Stimulated activated CD8-positive, alpha-beta memory T cell treated with anti-CD3 and anti-CD28 coated beads, Interleukin-15, amount 100 ng/mL, for 1 hour (primary cell): Measurements from ENCODE around the gene TTC28.

ENCODE experiments used
- DNase-seq: peaks from one replicate; pipeline ENCODE4 v3.0.0-alpha.2; 2020; ENCODE audit warnings: low read depth

The TTC28 gene

GRCh38 chr22:28440592-28441390 lies 238.8 kb downstream of the TTC28 start:
- DNase-seq = no peak

- no peak for DNase-seq
Observed at GRCh38 chr22:28438183-28438768, 241.4 kb downstream of the TTC28 start.

DNA sequence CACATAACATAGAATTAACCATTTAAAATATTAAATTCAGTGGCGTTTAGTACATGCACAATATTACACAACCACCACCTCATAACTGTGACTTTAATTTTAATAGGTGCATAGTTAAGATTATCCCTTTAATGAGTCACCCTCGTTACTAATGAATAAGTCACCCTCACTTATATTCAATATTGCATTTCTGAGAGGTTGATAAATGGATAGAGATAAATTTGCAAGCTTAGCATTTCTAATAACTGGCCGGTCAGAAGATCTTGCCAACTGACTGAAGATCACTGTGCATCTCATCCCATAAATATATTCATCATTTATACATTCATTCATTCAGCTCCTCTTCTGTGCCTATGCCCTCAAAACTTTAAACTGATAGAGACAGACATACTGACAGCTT lies 243.7 kb downstream of the TTC28 start:
- no peak for DNase-seq

DNA sequence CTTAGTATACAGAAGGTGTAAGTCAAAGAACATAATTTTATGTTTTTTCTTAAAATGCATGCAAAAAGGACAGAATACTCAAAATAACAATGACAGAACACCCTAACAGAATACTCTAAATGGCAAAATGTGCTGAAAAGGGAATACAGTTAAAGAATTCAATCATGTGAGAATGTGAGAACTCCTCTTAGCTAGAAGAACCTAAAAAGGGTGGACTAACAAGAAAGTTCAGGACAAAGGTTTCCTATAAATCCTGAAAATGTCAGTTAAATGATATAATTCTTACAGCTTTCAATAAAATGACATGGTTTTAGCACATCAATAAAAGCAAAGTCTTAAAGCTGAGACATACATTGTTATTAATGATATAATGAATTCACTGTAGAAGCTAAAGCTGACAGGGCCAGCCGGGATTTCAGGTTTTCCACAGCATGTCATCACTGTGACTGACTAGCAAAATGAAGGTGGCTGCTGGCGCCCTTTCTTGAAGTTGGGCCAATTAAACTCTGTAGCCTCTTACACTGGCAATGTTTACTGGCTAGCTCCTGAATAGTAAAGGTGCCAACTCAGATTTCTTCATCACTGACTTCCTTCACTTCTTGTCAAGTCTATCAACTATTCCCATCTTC lies 244.4 kb downstream of the TTC28 start:
- DNase-seq = no peak

GRCh38 chr22:28430466-28431025 lies 249.1 kb downstream of the TTC28 start:
- no peak for DNase-seq

DNA sequence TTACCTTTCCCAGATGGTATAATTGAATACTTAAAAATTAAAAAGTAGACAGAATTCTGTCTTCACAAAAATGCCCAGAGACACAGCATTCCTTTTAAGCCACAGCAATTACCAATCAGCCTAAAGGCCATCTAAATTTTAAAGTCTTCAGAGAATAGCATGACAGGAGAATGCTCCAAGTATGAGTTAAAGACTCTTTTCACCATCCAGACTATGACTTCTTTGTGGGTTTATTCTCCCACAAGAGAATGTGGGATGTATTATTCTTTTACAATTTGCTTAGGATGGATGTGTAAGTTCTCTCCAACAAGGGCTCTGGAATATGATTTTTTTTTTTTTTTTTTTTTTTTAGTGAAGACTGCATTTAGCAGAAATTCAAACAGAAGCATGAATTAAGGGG lies 249.9 kb downstream of the TTC28 start:
- no peak for DNase-seq

- no peak for DNase-seq
Observed at GRCh38 chr22:28428271-28428670, 251.4 kb downstream of the TTC28 start.

- no peak for DNase-seq
Observed at GRCh38 chr22:28426346-28427132, 253.1 kb downstream of the TTC28 start.

GRCh38 chr22:28425211-28425610 lies 254.4 kb downstream of the TTC28 start:
- no peak for DNase-seq

DNA sequence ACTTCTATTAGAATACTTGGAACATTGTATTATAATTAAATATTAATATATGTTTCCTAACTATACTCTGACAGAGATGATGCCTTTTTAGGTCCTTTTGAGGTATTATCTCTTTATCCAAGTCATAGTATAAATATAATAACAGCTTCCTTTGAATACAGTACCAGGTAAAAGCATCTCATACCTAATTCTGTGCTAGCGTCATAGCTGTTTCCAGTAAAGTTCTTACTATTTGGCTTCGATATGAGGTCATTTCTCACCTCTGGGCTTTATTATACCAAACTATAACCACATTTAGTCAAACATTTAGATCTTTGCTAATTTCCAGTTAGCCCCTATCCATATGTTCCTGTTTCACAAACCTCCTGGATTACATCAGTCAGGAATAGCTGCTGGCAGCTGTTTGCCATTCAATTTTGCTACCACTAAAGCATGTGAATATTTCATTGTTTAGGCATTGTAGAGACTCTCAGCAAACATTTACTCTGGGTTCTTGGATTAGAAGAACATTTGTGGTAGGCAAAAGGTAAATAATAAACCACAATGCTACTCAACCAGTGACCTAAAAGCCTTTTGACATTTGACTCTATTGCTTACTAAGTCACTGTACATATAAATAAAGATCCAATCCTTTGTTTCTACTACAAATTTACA lies 255.1 kb downstream of the TTC28 start:
- no peak for DNase-seq

DNA sequence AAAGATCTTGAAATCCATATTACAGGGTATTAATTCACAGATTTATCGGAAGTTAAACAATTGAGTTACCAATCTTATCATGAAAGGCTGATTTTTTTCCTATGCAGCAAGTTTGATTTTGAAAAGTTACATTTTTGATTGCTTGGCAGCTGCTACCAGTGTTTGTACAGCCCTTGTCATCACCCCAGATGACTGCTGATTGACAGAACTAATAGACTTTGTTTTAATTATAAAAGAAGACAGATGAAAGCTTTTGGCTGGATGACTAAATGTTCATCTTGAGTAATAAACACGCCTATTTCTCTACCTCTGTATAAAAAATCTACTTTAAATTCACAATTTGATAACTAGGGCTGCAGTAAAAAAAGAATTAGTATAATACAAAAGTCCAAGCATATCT lies 259.7 kb downstream of the TTC28 start:
- no peak for DNase-seq

DNA sequence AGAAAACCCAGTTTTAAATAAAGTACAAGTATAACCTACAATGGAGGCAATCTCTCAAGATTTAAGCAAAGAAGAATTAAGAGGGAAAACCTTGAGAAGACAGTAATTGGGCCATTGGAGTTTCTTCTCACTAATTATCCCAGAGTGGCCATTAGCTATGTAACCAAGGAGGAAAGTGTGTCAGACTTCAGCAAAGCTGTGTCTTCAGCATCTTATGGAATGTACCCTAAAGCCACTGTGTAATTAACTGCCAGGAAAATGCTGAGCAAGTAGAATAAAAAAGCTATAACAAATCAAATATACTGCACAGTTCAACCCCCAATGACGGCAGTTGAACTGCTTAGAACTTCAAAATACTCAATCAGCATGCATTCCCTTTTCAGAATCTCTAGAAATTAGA lies 261.6 kb downstream of the TTC28 start:
- DNase-seq = no peak

DNA sequence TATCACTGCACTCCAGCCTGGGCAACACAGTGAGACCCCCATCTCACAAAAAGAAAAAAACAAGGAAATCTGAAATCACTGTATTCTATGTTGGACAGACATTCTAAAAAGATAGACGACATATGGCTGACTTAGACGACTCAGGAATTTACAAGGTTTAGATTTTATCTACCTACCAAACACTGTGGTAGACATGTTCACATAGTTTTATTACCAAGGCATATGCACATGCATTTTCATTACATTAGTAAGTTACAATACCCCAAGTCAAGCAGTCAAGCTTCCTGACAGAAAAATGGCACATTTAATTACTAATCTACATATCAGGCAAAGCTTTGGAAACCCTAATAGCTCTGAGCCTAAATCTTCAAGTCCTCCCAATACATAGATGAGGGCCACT lies 262.2 kb downstream of the TTC28 start:
- DNase-seq = no peak

DNA sequence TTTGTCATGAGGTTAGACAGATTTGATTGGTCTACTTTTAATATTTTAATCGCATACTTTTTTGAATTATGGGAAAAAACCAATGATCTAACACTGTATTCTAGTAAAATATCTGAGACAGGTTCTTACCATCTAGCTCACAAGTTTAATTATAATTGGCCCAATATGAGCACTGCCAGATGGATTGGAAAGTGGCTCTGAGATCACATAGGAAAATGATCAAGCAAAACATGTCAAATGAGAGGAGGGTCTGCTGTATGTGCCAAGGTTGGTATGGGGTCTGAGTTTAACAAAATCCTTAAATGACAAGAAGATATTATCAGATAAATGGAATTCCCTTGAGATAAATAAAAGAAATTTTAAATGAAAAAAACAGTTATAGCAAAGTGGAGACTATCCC lies 264.7 kb downstream of the TTC28 start:
- DNase-seq = no peak

DNA sequence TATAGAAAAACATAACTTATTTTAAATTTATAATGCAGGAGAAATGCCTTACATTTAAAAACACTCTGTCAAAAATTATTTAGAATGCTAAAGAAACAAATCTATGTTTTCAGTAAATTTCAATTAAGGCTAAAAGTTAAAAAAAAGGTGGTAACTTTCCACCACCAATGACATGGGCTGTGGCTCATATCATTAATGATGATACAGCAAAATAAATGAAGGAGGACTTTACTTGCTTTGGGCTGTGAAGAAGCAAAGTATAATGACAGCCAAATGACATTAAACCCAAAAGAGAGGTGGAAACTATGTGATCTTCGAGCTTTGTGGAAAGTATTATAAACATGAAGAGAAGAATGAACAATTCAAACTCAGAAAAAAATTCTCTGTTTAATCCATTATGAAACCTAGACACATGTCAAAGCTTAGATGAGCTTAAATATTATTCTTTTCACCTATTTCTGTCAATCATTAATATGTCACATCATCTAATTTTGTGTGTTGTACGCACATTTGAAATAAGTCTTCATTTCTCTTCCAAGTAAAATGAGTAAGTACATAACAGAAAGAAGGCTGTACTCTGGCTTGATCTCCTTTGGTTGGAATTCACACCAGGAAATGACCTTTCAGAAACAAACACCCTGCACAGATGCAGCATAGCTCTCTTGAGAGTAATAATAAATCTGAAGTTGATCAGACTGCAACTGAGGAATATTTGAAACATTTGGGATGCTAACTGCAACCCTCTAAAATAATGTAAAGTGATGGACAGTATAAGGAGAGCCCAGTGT lies 265.8 kb downstream of the TTC28 start:
- DNase-seq = no peak

GRCh38 chr22:28412109-28412508 lies 267.5 kb downstream of the TTC28 start:
- no peak for DNase-seq

GRCh38 chr22:28411125-28411524 lies 268.5 kb downstream of the TTC28 start:
- no peak for DNase-seq

DNA sequence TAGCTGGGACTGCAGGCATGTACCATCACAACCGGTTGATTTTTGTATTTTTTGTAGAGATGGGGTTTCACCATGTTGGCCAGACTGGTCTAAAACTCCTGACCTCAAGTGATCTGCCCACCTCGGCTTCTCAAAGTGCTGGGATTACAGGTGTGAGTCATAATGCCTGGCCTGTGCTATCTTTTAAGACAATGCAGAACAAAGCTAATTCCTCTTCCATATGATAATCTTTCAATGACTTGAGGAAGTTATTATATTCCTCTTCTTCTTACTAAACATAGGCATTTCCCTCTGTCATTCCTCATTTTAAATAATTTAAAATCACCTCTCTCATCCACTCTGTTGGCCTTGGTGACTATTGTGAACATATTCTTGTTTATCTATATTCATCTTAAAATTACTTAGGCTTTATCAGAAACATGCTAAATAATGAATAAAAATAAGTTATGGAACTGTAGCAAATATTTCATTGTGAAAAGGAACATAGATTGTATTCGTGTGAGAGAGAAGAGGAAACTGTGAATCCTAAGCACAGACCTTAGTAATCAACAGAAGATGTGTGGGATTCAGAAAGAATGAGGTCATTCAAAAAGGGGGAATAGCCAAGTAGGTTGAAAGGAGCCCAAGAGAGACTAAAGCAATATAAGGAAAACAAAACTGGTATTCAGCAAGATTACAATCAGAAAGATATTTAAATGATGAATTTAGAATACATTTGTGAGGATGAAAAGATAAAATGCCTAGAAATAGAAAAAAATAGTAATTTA lies 269.4 kb downstream of the TTC28 start:
- no peak for DNase-seq

GRCh38 chr22:28408709-28409108 lies 270.9 kb downstream of the TTC28 start:
- no peak for DNase-seq

DNA sequence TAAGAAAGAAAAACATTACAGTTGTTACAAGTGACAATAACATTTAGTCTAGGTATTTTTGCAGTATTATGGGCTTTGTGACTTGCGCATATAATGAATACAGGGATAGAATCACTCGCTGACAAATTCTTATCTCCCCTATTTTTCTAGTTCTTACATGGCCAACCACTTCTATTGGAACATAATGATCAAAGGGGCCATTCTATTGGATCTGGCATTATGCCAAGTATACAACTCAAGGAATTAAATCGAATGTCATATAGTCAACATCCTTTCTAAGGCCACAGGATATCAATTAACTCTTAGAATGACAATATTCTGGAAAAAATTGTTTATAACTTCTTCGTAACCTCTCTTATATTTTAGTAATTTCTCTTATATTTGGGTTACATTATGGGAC lies 272.0 kb downstream of the TTC28 start:
- no peak for DNase-seq
